Dendritic cell treated with granulocyte-macrophage colony-stimulating factor and Interleukin-4, amounts not matched to agents 40 ng/mL and 50 ng/mL, for 4 days (primary cell): ENCODE data around the gene PGBD1.

Experiments used
- H3K27ac Mint-ChIP-seq: one replicate; pipeline ENCODE4 v1.8.0; 2022; ENCODE audit warnings: mild to moderate bottlenecking, mixed read lengths
- H3K27me3 Mint-ChIP-seq: one replicate; pipeline ENCODE4 v1.8.0; 2022; ENCODE audit warnings: mild to moderate bottlenecking, mixed read lengths
- H3K36me3 Mint-ChIP-seq: one replicate; pipeline ENCODE4 v1.8.0; 2022; ENCODE audit warnings: low read depth, mixed read lengths
- H3K4me1 Mint-ChIP-seq: one replicate; pipeline ENCODE4 v1.8.0; 2022; ENCODE audit warnings: low read depth, mixed read lengths
- H3K4me3 Mint-ChIP-seq: one replicate; pipeline ENCODE4 v1.8.0; 2022; ENCODE audit warnings: mild to moderate bottlenecking, moderate library complexity, mixed read lengths
- H3K9me3 Mint-ChIP-seq: one replicate; pipeline ENCODE4 v1.8.0; 2022; ENCODE audit warnings: mixed read lengths
- intact Hi-C: fragments of 100-400 bp; cut with micrococcal nuclease; formaldehyde crosslinking; loops from one replicate; pipeline ENCODE4 v1.15.0; 2022

Gene PGBD1

GRCh38 chr6:28257042-28257441, 24.3 kb upstream of the PGBD1 start:
- peaks cover 21% of the 10 kb centered on the region for H3K36me3 Mint-ChIP-seq
- H3K27me3 Mint-ChIP-seq: peaks cover 11% of the 10 kb centered on the region
- H3K4me1 Mint-ChIP-seq: peaks cover 14% of the 10 kb centered on the region
- H3K9me3 Mint-ChIP-seq: peaks cover 30% of the 10 kb centered on the region
- intact Hi-C loops: no loop called here
- no peak overlapping the region for H3K4me3 Mint-ChIP-seq
- no peak overlapping the region for H3K27ac Mint-ChIP-seq

GRCh38 chr6:28258877-28259777, 22.2 kb upstream of the PGBD1 start, which contains the start of gene NKAPL:
TSS of gene NKAPL (plus strand) at chr6:28259297. CDS start at chr6:28259372, 75 bp downstream.
- Mint-ChIP-seq H3K9me3 (peaks cover 30% of the 10 kb centered on the region), H3K27me3 (peaks cover 11% of the 10 kb centered on the region), H3K36me3 (peaks cover 13% of the 10 kb centered on the region), H3K4me3 (peak within 1 kb of the TSS; percentile 59), H3K27ac (peak within 1 kb of the TSS; percentile 88), H3K4me1 (peaks cover 6% of the 10 kb centered on the region)
- intact Hi-C loops: no loop called here

GRCh38 chr6:28263922-28264321, 17.4 kb upstream of the PGBD1 start:
- peaks cover 8% of the 10 kb centered on the region for H3K36me3 Mint-ChIP-seq
- H3K27me3 Mint-ChIP-seq: peaks cover 11% of the 10 kb centered on the region
- intact Hi-C loops: no loop called here
- H3K4me3 Mint-ChIP-seq: no peak overlapping the region
- H3K27ac Mint-ChIP-seq: no peak overlapping the region
- peaks cover 24% of the 10 kb centered on the region for H3K9me3 Mint-ChIP-seq
- H3K4me1 Mint-ChIP-seq: peaks cover 2% of the 10 kb centered on the region

- Mint-ChIP-seq H3K27ac (no peak overlapping the region), H3K4me1 (no peaks in the 10 kb centered on the region), H3K9me3 (peaks cover 14% of the 10 kb centered on the region), H3K4me3 (no peak overlapping the region), H3K27me3 (peaks cover 5% of the 10 kb centered on the region), H3K36me3 (no peaks in the 10 kb centered on the region)
- intact Hi-C loops: loop anchor here (5.0 kb wide), 1 partner anchor 72 kb away; the partner anchor contains the start of gene ZSCAN31
Measured at GRCh38 chr6:28264834-28265401, 16.5 kb upstream of the PGBD1 start.

- no peak overlapping the region for H3K4me3 Mint-ChIP-seq
- H3K27ac Mint-ChIP-seq: no peak overlapping the region
- intact Hi-C loops: loop anchor here (2.0 to 5.0 kb wide), 3 partner anchors 14 to 130 kb away; partner anchors contain the start of genes ZKSCAN4 and ZSCAN31
- no peaks in the 10 kb centered on the region for H3K27me3 Mint-ChIP-seq
- H3K4me1 Mint-ChIP-seq: no peaks in the 10 kb centered on the region
- H3K9me3 Mint-ChIP-seq: peaks cover under 1% of the 10 kb centered on the region
- H3K36me3 Mint-ChIP-seq: peaks cover 6% of the 10 kb centered on the region
Measured at GRCh38 chr6:28266563-28266961, 14.8 kb upstream of the PGBD1 start.

- Mint-ChIP-seq H3K27ac (no peak within 1 kb of the TSS), H3K4me3 (no peak within 1 kb of the TSS), H3K4me1 (no peaks in the 10 kb centered on the region), H3K9me3 (no peaks in the 10 kb centered on the region), H3K27me3 (no peaks in the 10 kb centered on the region), H3K36me3 (peaks cover 11% of the 10 kb centered on the region)
- intact Hi-C loops: loop anchor here (2.0 to 5.0 kb wide), 3 partner anchors 14 to 130 kb away; partner anchors contain the start of genes ZKSCAN4 and ZSCAN31
Measured at GRCh38 chr6:28266962-28267694, 14.2 kb upstream of the PGBD1 start, which contains the start of gene ZSCAN26. TSS of gene ZSCAN26 (plus strand) at chr6:28267143. CDS start at chr6:28271920, 4,777 bp downstream.

GRCh38 chr6:28267695-28268059, 13.7 kb upstream of the PGBD1 start:
- Mint-ChIP-seq H3K36me3 (peaks cover 16% of the 10 kb centered on the region), H3K9me3 (no peaks in the 10 kb centered on the region), H3K27me3 (no peaks in the 10 kb centered on the region), H3K4me1 (no peaks in the 10 kb centered on the region), H3K27ac (no peak overlapping the region), H3K4me3 (no peak overlapping the region)
- intact Hi-C loops: loop anchor here (2.0 to 5.0 kb wide), 3 partner anchors 15 to 131 kb away; partner anchors contain the start of genes ZKSCAN4 and ZSCAN31

GRCh38 chr6:28269492-28269891, 11.9 kb upstream of the PGBD1 start:
- peaks cover 31% of the 10 kb centered on the region for H3K36me3 Mint-ChIP-seq
- no peak overlapping the region for H3K27ac Mint-ChIP-seq
- intact Hi-C loops: loop anchor here (5.0 kb wide), 1 partner anchor 68 kb away; the partner anchor contains the start of gene ZSCAN31
- H3K4me3 Mint-ChIP-seq: no peak overlapping the region
- H3K4me1 Mint-ChIP-seq: peaks cover 14% of the 10 kb centered on the region
- no peaks in the 10 kb centered on the region for H3K9me3 Mint-ChIP-seq
- H3K27me3 Mint-ChIP-seq: no peaks in the 10 kb centered on the region

GRCh38 chr6:28274888-28275287, 6.5 kb upstream of the PGBD1 start:
- intact Hi-C loops: no loop called here
- Mint-ChIP-seq H3K36me3 (peaks cover 64% of the 10 kb centered on the region), H3K4me3 (no peak overlapping the region), H3K27ac (peak overlapping the region; percentile 16), H3K4me1 (peaks cover 20% of the 10 kb centered on the region), H3K9me3 (no peaks in the 10 kb centered on the region), H3K27me3 (peaks cover 3% of the 10 kb centered on the region)

GRCh38 chr6:28277746-28278145, 3.6 kb upstream of the PGBD1 start:
- H3K27me3 Mint-ChIP-seq: peaks cover 11% of the 10 kb centered on the region
- no peak overlapping the region for H3K27ac Mint-ChIP-seq

GRCh38 chr6:28280595-28281287, 631 bp upstream of the PGBD1 start:
- intact Hi-C loops: loop anchor here (5.0 kb wide), 1 partner anchor 67 kb away; the partner anchor contains the start of gene ZKSCAN3
- Mint-ChIP-seq H3K4me1 (peaks cover 13% of the 10 kb centered on the region), H3K27me3 (peaks cover 11% of the 10 kb centered on the region), H3K27ac (peak overlapping the region; percentile 60), H3K9me3 (peaks cover 7% of the 10 kb centered on the region), H3K4me3 (peak overlapping the region; percentile 85), H3K36me3 (peaks cover 20% of the 10 kb centered on the region)

More at GRCh38 chr6:28277746-28278145, 3.6 kb upstream of the PGBD1 start:
- Mint-ChIP-seq H3K4me3 (no peak overlapping the region), H3K36me3 (peaks cover 48% of the 10 kb centered on the region), H3K9me3 (peaks cover 3% of the 10 kb centered on the region), H3K4me1 (peaks cover 33% of the 10 kb centered on the region)
- intact Hi-C loops: no loop called here

GRCh38 chr6:28282926-28283325, 1.6 kb downstream of the PGBD1 start:
- Mint-ChIP-seq H3K4me1 (peaks cover 13% of the 10 kb centered on the region), H3K36me3 (peaks cover 9% of the 10 kb centered on the region), H3K4me3 (no peak overlapping the region), H3K9me3 (peaks cover 7% of the 10 kb centered on the region), H3K27me3 (peaks cover 11% of the 10 kb centered on the region), H3K27ac (no peak overlapping the region)
- intact Hi-C loops: loop anchor here (5.0 kb wide), 1 partner anchor 64 kb away; the partner anchor contains the start of gene ZKSCAN3

- no peaks in the 10 kb centered on the region for H3K9me3 Mint-ChIP-seq
- peaks cover 14% of the 10 kb centered on the region for H3K36me3 Mint-ChIP-seq
- no peaks in the 10 kb centered on the region for H3K4me1 Mint-ChIP-seq
- no peaks in the 10 kb centered on the region for H3K27me3 Mint-ChIP-seq
- intact Hi-C loops: no loop called here
- H3K27ac Mint-ChIP-seq: no peak overlapping the region
- H3K4me3 Mint-ChIP-seq: no peak overlapping the region
Measured at GRCh38 chr6:28291573-28291972, 10.2 kb downstream of the PGBD1 start.
